ENCODE measurements around the gene CHN2.

GRCh38 chr7:29335188-29336083 lies 140.9 kb downstream of the CHN2 start:
- TF ChIP-seq TAF1 (IDR thresholded peaks at IDR 0.05; ENCODE audit: borderline replicate concordance, insufficient read depth, low read length) (no peak), POLR2AphosphoS5 (IDR thresholded peaks at IDR 0.05; ENCODE audit: low read depth, low read length) (no peak)

Data from PFSK-1 (cell line).